ENCODE measurements around the gene ASPRV1.

Gene ASPRV1

GRCh38 chr2:69936906-69937305 is 24.5 kb downstream of the ASPRV1 start:
- no peak for DNase-seq
- no peak for TF ChIP-seq CTCF (IDR thresholded peaks at IDR 0.05; ENCODE audit: low read depth, low read length, missing control alignments)
- Histone ChIP-seq H3K27me3 (replicated peaks) (no peaks in the 10 kb centered on the region), H3K4me3 (ENCODE audit: low read depth, low read length) (no peak overlapping the region), H3K27ac (no peak overlapping the region), H3K36me3 (replicated peaks) (peaks cover 43% of the 10 kb centered on the region)
- in situ Hi-C loops (cut with HindIII; ENCODE audit: low pct_ligation_motif_present, low sequenced_read_pairs): loop anchor here (25.0 kb wide), 1 partner anchor 150 kb away; the partner anchor contains the start of gene PCBP1

- Histone ChIP-seq H3K27me3 (replicated peaks) (no peaks in the 10 kb centered on the region), H3K36me3 (replicated peaks) (peaks cover 38% of the 10 kb centered on the region), H3K27ac (peak overlapping the region; percentile 96), H3K4me3 (ENCODE audit: low read depth, low read length) (no peak overlapping the region)
- no peak for DNase-seq
- in situ Hi-C loops (cut with HindIII; ENCODE audit: low pct_ligation_motif_present, low sequenced_read_pairs): loop anchor here (25.0 kb wide), 1 partner anchor 152 kb away; the partner anchor contains the start of gene PCBP1
- no peak for TF ChIP-seq CTCF (IDR thresholded peaks at IDR 0.05; ENCODE audit: low read depth, low read length, missing control alignments)
Measured at GRCh38 chr2:69935011-69935410, 26.4 kb downstream of the ASPRV1 start.

GRCh38 chr2:69934614-69934908 is 26.9 kb downstream of the ASPRV1 start:
- in situ Hi-C loops (cut with HindIII; ENCODE audit: low pct_ligation_motif_present, low sequenced_read_pairs): loop anchor here (25.0 kb wide), 1 partner anchor 153 kb away; the partner anchor contains the start of gene PCBP1
- H3K36me3 ChIP-seq (replicated peaks): peaks cover 36% of the 10 kb centered on the region
- H3K27ac ChIP-seq: peak overlapping the region; percentile 96
- no peak for TF ChIP-seq CTCF (IDR thresholded peaks at IDR 0.05; ENCODE audit: low read depth, low read length, missing control alignments)
- no peaks in the 10 kb centered on the region for H3K27me3 ChIP-seq (replicated peaks)
- DNase-seq: no peak
- H3K4me3 ChIP-seq (ENCODE audit: low read depth, low read length): no peak overlapping the region

GRCh38 chr2:69933839-69934613 is 27.4 kb downstream of the ASPRV1 start:
- Histone ChIP-seq H3K36me3 (replicated peaks) (peaks cover 33% of the 10 kb centered on the region), H3K27ac (peak overlapping the region; percentile 96), H3K4me3 (ENCODE audit: low read depth, low read length) (no peak overlapping the region), H3K27me3 (replicated peaks) (no peaks in the 10 kb centered on the region)
- in situ Hi-C loops (cut with HindIII; ENCODE audit: low pct_ligation_motif_present, low sequenced_read_pairs): loop anchor here (25.0 kb wide), 1 partner anchor 153 kb away; the partner anchor contains the start of gene PCBP1
- peak; percentile 92 for DNase-seq
- TF ChIP-seq CTCF (IDR thresholded peaks at IDR 0.05; ENCODE audit: low read depth, low read length, missing control alignments): no peak

- no peak for TF ChIP-seq CTCF (IDR thresholded peaks at IDR 0.05; ENCODE audit: low read depth, low read length, missing control alignments)
- H3K27ac ChIP-seq: peak overlapping the region; percentile 96
- H3K36me3 ChIP-seq (replicated peaks): peaks cover 29% of the 10 kb centered on the region
- in situ Hi-C loops (cut with HindIII; ENCODE audit: low pct_ligation_motif_present, low sequenced_read_pairs): loop anchor here (25.0 kb wide), 1 partner anchor 154 kb away; the partner anchor contains the start of gene PCBP1
- no peak overlapping the region for H3K4me3 ChIP-seq (ENCODE audit: low read depth, low read length)
- DNase-seq: no peak
- no peaks in the 10 kb centered on the region for H3K27me3 ChIP-seq (replicated peaks)
Measured at GRCh38 chr2:69933254-69933828, 28.1 kb downstream of the ASPRV1 start.
